Measurements from ENCODE around the gene ME3.

DNA sequence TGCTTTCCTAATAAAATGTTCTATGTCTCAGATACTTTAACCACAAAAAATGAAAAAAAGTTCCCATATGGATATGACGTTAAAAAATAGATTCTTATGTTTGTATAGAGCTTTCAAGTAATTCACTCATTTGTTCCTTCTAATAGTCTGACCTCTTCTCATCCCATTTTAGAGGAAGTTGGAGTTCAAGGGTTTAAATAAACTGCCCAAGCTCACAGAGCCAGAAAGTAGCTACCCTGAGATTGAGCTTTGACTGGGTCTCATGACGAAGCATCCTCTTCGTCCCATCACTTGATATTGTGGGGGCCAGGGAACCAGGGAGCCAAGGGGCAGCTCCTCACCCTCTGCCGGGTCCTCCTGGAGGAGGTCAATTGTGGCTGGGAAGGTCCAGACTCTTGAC is 181.4 kb downstream of the ME3 start:
- TF ChIP-seq YY1 (IDR thresholded peaks at IDR 0.05; ENCODE audit: insufficient read depth, insufficient read length) = no peak
- no peak for TF ChIP-seq ZNF274 (IDR thresholded peaks at IDR 0.05; ENCODE audit: low read depth, low read length)
- TF ChIP-seq SUZ12 (IDR thresholded peaks at IDR 0.05; ENCODE audit: extremely low read depth, insufficient read depth, insufficient read length) = no peak
